Loucy (cell line): ENCODE data around the gene NRIP1.

Experiments used
- EZH2phosphoT487 ChIP-seq: fragments of 200-600 bp; IDR thresholded peaks from 2 replicates; pipeline ENCODE4 v1.6.1; 2018; ENCODE audit warnings: antibody characterized with exemption, mild to moderate bottlenecking, moderate library complexity, borderline replicate concordance
- TF ChIP-seq, protein P1 (sequence below): fragments of 200-600 bp; sonication (generic); conservative IDR thresholded peaks from 2 replicates; pipeline ENCODE4 v1.5.1; 2014; ENCODE audit warnings: mild to moderate bottlenecking, antibody characterized with exemption, low read length

DNA sequence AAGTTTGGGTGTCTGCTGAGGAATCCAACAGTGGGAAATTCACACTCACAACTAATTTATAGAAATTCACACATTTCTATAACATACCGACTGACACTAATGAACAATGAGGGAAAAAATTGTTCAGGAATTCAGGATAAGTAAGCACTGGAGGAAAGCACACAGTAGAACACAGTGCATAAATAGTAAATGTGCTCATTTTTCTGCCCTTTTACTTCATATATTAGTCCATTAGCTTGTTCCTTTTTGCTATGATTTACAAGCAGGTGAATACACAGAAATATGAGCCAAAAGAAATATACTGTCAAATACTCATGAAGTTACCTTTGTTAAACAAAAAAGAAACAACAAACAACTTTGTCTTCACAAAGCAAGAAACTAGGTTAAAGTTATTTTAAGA lies 11.3 kb downstream of the NRIP1 start:
- TF ChIP-seq, protein P1, sequence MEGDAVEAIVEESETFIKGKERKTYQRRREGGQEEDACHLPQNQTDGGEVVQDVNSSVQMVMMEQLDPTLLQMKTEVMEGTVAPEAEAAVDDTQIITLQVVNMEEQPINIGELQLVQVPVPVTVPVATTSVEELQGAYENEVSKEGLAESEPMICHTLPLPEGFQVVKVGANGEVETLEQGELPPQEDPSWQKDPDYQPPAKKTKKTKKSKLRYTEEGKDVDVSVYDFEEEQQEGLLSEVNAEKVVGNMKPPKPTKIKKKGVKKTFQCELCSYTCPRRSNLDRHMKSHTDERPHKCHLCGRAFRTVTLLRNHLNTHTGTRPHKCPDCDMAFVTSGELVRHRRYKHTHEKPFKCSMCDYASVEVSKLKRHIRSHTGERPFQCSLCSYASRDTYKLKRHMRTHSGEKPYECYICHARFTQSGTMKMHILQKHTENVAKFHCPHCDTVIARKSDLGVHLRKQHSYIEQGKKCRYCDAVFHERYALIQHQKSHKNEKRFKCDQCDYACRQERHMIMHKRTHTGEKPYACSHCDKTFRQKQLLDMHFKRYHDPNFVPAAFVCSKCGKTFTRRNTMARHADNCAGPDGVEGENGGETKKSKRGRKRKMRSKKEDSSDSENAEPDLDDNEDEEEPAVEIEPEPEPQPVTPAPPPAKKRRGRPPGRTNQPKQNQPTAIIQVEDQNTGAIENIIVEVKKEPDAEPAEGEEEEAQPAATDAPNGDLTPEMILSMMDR: no peak
- TF ChIP-seq EZH2phosphoT487: no peak
